Colon (tissue), 2 donors: Measurements from ENCODE around the gene VEGFA.

Source experiments
- FAIRE-seq: peaks from 2 replicates; lab custom pipeline; 2012; peaks lifted over from hg19 to GRCh38; lab: Jason Lieb, UNC
- donor health status: control.
- donor health status: control.

The VEGFA gene

GRCh38 chr6:43760210-43761168, 9.5 kb upstream of the VEGFA start:
- FAIRE-seq = no peak

GRCh38 chr6:43761666-43762409, 8.2 kb upstream of the VEGFA start:
- no peak for FAIRE-seq

GRCh38 chr6:43762410-43762768, 7.6 kb upstream of the VEGFA start:
- no peak for FAIRE-seq

- no peak for FAIRE-seq
Measured at GRCh38 chr6:43762966-43763695, 6.9 kb upstream of the VEGFA start.

- FAIRE-seq = no peak
Measured at GRCh38 chr6:43763812-43764522, 6.0 kb upstream of the VEGFA start.

GRCh38 chr6:43764772-43765171, 5.2 kb upstream of the VEGFA start:
- no peak for FAIRE-seq

- FAIRE-seq = no peak
Measured at GRCh38 chr6:43765776-43766499, 4.1 kb upstream of the VEGFA start.

DNA sequence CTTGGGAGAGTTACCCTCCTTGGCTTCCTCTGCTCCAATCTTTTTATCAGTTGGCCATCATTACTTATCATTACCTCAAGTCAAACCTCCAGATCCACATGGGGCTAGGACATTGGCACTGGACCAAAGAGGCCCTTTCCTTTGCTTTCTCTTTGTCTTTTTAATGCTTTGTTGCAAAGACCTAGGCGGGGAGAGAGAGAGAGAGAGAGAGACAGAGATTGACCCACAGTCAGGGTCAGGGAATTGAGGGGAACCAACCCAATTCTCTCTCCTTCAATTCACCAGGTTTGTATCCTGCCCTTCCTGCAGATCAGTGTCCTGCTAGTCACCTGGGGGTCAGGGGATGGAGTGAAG, 3.5 kb upstream of the VEGFA start:
- FAIRE-seq = no peak

GRCh38 chr6:43766964-43767461, 3.0 kb upstream of the VEGFA start:
- FAIRE-seq = no peak

DNA sequence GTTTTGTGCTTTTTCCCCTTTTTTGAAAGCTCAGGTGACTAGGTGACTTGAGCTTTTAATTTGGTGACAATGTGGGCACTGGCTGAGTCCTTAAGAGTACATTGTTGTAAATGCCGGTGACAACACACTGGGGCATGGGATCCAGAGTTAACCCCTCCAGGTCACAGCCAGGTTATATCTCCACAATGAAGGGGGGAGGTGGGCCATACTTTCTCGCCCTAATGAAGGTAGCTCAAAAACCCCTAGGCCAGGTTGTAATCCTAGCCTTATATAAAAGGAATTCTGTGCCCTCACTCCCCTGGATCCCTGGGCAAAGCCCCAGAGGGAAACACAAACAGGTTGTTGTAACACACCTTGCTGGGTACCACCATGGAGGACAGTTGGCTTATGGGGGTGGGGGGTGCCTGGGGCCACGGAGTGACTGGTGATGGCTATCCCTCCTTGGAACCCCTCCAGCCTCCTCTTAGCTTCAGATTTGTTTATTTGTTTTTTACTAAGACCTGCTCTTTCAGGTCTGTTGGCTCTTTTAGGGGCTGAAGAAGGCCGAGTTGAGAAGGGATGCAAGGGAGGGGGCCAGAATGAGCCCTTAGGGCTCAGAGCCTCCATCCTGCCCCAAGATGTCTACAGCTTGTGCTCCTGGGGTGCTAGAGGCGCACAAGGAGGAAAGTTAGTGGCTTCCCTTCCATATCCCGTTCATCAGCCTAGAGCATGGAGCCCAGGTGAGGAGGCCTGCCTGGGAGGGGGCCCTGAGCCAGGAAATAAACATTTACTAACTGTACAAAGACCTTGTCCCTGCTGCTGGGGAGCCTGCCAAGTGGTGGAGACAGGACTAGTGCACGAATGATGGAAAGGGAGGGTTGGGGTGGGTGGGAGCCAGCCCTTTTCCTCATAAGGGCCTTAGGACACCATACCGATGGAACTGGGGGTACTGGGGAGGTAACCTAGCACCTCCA, 2.2 kb upstream of the VEGFA start:
- no peak for FAIRE-seq

- FAIRE-seq = no peak
Measured at GRCh38 chr6:43768506-43768860, 1.5 kb upstream of the VEGFA start.

GRCh38 chr6:43768983-43769525, 957 bp upstream of the VEGFA start:
- no peak for FAIRE-seq

DNA sequence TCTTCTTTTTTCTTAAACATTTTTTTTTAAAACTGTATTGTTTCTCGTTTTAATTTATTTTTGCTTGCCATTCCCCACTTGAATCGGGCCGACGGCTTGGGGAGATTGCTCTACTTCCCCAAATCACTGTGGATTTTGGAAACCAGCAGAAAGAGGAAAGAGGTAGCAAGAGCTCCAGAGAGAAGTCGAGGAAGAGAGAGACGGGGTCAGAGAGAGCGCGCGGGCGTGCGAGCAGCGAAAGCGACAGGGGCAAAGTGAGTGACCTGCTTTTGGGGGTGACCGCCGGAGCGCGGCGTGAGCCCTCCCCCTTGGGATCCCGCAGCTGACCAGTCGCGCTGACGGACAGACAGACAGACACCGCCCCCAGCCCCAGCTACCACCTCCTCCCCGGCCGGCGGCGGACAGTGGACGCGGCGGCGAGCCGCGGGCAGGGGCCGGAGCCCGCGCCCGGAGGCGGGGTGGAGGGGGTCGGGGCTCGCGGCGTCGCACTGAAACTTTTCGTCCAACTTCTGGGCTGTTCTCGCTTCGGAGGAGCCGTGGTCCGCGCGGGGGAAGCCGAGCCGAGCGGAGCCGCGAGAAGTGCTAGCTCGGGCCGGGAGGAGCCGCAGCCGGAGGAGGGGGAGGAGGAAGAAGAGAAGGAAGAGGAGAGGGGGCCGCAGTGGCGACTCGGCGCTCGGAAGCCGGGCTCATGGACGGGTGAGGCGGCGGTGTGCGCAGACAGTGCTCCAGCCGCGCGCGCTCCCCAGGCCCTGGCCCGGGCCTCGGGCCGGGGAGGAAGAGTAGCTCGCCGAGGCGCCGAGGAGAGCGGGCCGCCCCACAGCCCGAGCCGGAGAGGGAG, 580 bp downstream of the VEGFA start:
- no peak for FAIRE-seq

DNA sequence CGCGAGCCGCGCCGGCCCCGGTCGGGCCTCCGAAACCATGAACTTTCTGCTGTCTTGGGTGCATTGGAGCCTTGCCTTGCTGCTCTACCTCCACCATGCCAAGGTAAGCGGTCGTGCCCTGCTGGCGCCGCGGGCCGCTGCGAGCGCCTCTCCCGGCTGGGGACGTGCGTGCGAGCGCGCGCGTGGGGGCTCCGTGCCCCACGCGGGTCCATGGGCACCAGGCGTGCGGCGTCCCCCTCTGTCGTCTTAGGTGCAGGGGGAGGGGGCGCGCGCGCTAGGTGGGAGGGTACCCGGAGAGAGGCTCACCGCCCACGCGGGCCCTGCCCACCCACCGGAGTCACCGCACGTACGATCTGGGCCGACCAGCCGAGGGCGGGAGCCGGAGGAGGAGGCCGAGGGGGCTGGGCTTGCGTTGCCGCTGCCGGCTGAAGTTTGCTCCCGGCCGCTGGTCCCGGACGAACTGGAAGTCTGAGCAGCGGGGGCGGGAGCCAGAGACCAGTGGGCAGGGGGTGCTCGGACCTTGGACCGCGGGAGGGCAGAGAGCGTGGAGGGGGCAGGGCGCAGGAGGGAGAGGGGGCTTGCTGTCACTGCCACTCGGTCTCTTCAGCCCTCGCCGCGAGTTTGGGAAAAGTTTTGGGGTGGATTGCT, 1.3 kb downstream of the VEGFA start:
- no peak for FAIRE-seq

DNA sequence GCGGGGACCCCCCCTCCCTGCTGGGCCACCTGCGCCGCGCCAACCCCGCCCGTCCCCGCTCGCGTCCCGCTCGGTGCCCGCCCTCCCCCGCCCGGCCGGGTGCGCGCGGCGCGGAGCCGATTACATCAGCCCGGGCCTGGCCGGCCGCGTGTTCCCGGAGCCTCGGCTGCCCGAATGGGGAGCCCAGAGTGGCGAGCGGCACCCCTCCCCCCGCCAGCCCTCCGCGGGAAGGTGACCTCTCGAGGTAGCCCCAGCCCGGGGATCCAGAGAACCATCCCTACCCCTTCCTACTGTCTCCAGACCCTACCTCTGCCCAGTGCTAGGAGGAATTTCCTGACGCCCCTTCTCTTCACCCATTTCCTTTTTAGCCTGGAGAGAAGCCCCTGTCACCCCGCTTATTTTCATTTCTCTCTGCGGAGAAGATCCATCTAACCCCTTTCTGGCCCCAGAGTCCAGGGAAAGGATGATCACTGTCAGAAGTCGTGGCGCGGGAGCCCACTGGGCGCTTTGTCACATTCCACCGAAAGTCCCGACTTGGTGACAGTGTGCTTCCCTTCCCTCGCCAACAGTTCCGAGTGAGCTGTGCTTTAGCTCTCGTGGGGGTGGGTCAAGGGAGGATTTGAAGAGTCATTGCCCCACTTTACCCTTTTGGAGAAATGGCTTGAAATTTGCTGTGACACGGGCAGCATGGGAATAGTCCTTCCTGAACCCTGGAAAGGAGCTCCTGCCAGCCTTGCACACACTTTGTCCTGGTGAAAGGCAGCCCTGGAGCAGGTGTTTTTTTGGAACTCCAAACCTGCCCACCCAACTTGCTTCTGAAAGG, 2.1 kb downstream of the VEGFA start:
- FAIRE-seq = no peak

DNA sequence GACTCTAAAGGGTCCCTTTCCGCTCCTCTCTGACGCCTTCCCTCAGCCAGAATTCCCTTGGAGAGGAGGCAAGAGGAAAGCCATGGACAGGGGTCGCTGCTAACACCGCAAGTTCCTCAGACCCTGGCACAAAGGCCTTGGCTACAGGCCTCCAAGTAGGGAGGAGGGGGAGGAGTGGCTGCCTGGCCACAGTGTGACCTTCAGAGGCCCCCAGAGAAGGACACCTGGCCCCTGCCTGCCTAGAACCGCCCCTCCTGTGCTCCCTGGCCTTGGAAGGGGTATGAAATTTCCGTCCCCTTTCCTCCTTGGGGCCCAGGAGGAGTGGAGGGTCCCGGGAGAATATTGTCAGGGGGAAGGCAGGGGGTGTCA, 2.7 kb downstream of the VEGFA start:
- FAIRE-seq = no peak
